ENCODE measurements around the gene VPS26A. TPM values are rescaled to one million over a fixed set of nuclear protein-coding genes. Genes with fewer than 3 reads are reported as not detected.

Gene VPS26A
- total and polyA plus RNA-seq, 2 experiments from 2014 or later: 29.0 to 41.6 TPM

DNA sequence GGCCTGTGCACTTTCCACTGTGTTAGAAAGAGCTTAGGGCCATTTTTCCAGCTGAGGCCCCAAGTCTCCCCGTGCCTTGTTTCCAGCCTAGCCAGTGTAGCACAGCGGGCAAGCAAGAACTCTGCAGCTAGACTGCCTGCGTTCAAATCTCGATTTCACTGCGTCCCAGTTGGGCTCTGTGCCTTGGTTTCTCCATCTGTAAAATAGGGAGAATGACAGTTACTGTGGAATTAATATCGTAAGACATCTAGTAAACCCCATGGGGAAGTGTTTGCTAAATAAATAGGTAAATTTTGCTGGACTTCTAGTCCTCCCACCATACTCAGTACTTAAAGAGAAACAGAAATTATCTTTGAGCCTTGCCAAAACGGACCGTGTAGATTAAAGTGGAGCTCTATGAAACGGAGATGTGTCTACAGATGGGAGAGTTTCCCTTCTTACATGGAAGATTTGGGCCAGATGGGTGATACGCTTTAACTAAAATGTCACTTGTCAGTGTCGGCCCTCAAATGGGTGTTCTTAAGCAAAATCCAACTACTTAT is 92.7 kb downstream of the VPS26A start:
- no peak overlapping the region for H3K4me2 ChIP-seq
- Mint-ChIP-seq H3K36me3 (ENCODE audit: low read depth) (no peaks in the 10 kb centered on the region), H3K27me3 (ENCODE audit: insufficient read depth, low read depth, poor library complexity) (no peaks in the 10 kb centered on the region), H3K27ac (no peak overlapping the region), H3K4me3 (no peak overlapping the region), H3K4me1 (peaks cover 2% of the 10 kb centered on the region; the same call in 1 of the 3 replicates), H3K9me3 (no peaks in the 10 kb centered on the region)
- no peaks in the 10 kb centered on the region for H3K4me1 ChIP-seq (ENCODE audit: insufficient read depth)
- H3K9me2 ChIP-seq (ENCODE audit: insufficient read depth): no peaks in the 10 kb centered on the region
- DNase-seq (ENCODE audit: low spot score) (no peak), ATAC-seq (no peak)
- no peaks in the 10 kb centered on the region for H3K27me3 ChIP-seq (ENCODE audit: insufficient read depth)
- no peaks in the 10 kb centered on the region for H3F3A ChIP-seq (replicated peaks; ENCODE audit: low read depth)
- H3K4me3 ChIP-seq: no peak overlapping the region
- H4K20me1 ChIP-seq (replicated peaks; ENCODE audit: insufficient read depth): no peaks in the 10 kb centered on the region
- H3K27ac ChIP-seq (ENCODE audit: low read depth): no peak overlapping the region
- TF ChIP-seq CREB1 (CRISPR knock-in tag; IDR thresholded peaks at IDR 0.05; ENCODE audit: low read depth) (no peak), ZNF331 (CRISPR knock-in tag; IDR thresholded peaks at IDR 0.05; ENCODE audit: low read depth) (no peak), ZNF114 (CRISPR knock-in tag; IDR thresholded peaks at IDR 0.05) (no peak), NANOG (IDR thresholded peaks at IDR 0.05; ENCODE audit: borderline replicate concordance) (no peak), REST (IDR thresholded peaks at IDR 0.05; ENCODE audit: unreplicated experiment) (no peak), EZH2 (IDR thresholded peaks at IDR 0.05; ENCODE audit: low read depth, unreplicated experiment) (no peak), EZH2phosphoT487 (IDR thresholded peaks at IDR 0.05; ENCODE audit: unreplicated experiment) (no peak), JUNB (IDR thresholded peaks at IDR 0.05; ENCODE audit: unreplicated experiment) (no peak), CTCF (conservative IDR thresholded peaks at IDR 0.05; ENCODE audit: low read depth in 2 of 2) (no peak), STAT1 (IDR thresholded peaks at IDR 0.05; ENCODE audit: unreplicated experiment) (no peak), POLR2AphosphoS5 (IDR thresholded peaks at IDR 0.05; ENCODE audit: low read depth) (no peak)
- TF ChIP-seq, protein P1, sequence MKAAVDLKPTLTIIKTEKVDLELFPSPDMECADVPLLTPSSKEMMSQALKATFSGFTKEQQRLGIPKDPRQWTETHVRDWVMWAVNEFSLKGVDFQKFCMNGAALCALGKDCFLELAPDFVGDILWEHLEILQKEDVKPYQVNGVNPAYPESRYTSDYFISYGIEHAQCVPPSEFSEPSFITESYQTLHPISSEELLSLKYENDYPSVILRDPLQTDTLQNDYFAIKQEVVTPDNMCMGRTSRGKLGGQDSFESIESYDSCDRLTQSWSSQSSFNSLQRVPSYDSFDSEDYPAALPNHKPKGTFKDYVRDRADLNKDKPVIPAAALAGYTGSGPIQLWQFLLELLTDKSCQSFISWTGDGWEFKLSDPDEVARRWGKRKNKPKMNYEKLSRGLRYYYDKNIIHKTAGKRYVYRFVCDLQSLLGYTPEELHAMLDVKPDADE (IDR thresholded peaks at IDR 0.05): no peak
- TF ChIP-seq, protein P2, sequence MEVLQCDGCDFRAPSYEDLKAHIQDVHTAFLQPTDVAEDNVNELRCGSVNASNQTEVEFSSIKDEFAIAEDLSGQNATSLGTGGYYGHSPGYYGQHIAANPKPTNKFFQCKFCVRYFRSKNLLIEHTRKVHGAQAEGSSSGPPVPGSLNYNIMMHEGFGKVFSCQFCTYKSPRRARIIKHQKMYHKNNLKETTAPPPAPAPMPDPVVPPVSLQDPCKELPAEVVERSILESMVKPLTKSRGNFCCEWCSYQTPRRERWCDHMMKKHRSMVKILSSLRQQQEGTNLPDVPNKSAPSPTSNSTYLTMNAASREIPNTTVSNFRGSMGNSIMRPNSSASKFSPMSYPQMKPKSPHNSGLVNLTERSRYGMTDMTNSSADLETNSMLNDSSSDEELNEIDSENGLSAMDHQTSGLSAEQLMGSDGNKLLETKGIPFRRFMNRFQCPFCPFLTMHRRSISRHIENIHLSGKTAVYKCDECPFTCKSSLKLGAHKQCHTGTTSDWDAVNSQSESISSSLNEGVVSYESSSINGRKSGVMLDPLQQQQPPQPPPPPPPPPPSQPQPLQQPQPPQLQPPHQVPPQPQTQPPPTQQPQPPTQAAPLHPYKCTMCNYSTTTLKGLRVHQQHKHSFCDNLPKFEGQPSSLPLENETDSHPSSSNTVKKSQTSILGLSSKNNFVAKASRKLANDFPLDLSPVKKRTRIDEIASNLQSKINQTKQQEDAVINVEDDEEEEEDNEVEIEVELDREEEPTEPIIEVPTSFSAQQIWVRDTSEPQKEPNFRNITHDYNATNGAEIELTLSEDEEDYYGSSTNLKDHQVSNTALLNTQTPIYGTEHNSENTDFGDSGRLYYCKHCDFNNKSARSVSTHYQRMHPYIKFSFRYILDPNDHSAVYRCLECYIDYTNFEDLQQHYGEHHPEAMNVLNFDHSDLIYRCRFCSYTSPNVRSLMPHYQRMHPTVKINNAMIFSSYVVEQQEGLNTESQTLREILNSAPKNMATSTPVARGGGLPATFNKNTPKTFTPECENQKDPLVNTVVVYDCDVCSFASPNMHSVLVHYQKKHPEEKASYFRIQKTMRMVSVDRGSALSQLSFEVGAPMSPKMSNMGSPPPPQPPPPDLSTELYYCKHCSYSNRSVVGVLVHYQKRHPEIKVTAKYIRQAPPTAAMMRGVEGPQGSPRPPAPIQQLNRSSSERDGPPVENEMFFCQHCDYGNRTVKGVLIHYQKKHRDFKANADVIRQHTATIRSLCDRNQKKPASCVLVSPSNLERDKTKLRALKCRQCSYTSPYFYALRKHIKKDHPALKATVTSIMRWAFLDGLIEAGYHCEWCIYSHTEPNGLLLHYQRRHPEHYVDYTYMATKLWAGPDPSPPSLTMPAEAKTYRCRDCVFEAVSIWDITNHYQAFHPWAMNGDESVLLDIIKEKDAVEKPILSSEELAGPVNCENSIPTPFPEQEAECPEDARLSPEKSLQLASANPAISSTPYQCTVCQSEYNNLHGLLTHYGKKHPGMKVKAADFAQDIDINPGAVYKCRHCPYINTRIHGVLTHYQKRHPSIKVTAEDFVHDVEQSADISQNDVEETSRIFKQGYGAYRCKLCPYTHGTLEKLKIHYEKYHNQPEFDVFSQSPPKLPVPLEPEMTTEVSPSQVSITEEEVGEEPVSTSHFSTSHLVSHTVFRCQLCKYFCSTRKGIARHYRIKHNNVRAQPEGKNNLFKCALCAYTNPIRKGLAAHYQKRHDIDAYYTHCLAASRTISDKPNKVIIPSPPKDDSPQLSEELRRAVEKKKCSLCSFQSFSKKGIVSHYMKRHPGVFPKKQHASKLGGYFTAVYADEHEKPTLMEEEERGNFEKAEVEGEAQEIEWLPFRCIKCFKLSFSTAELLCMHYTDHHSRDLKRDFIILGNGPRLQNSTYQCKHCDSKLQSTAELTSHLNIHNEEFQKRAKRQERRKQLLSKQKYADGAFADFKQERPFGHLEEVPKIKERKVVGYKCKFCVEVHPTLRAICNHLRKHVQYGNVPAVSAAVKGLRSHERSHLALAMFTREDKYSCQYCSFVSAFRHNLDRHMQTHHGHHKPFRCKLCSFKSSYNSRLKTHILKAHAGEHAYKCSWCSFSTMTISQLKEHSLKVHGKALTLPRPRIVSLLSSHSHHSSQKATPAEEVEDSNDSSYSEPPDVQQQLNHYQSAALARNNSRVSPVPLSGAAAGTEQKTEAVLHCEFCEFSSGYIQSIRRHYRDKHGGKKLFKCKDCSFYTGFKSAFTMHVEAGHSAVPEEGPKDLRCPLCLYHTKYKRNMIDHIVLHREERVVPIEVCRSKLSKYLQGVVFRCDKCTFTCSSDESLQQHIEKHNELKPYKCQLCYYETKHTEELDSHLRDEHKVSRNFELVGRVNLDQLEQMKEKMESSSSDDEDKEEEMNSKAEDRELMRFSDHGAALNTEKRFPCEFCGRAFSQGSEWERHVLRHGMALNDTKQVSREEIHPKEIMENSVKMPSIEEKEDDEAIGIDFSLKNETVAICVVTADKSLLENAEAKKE (CRISPR knock-in tag; IDR thresholded peaks at IDR 0.05): no peak
- no peaks in the 10 kb centered on the region for H3K36me3 ChIP-seq (ENCODE audit: insufficient read depth)
- no peak overlapping the region for H2AFZ ChIP-seq
- no peaks in the 10 kb centered on the region for H3K79me2 ChIP-seq (replicated peaks; ENCODE audit: insufficient read depth)

Measured in GM23338 (cell line).